Central memory CD8-positive, alpha-beta T cell (primary cell): ENCODE data around the gene MIOX.

Experiments
- ATAC-seq: fragments of 150-1000 bp; cut with Tn5 transposase; replicated peaks from 2 replicates; pipeline ENCODE4 v1.10.0; 2022; ENCODE audit warnings: mild to moderate bottlenecking, moderate FRiP score, moderate number of reproducible peaks; ENCODE audit not compliant: poor library complexity, severe bottlenecking; ENCODE audit errors: extremely low read depth
- DNase-seq, 2 donors: peaks; one replicate each; pipeline ENCODE4 v3.0.0; 2021; ENCODE audit warnings: low spot score in 2 of 2
- H3K27ac Mint-ChIP-seq: one replicate; pipeline ENCODE4 v1.8.0; 2022; ENCODE audit warnings: low read depth, mild to moderate bottlenecking, moderate library complexity, mixed read lengths
- H3K27me3 Mint-ChIP-seq: one replicate; pipeline ENCODE4 v1.8.0; 2022; ENCODE audit warnings: mixed read lengths
- H3K36me3 Mint-ChIP-seq: one replicate; pipeline ENCODE4 v1.8.0; 2022; ENCODE audit warnings: mild to moderate bottlenecking, moderate library complexity, mixed read lengths; ENCODE audit not compliant: insufficient read depth
- H3K4me1 Mint-ChIP-seq: one replicate; pipeline ENCODE4 v1.8.0; 2022; ENCODE audit warnings: mixed read lengths
- H3K4me3 Mint-ChIP-seq: one replicate; pipeline ENCODE4 v1.8.0; 2022; ENCODE audit warnings: mild to moderate bottlenecking, moderate library complexity, mixed read lengths
- H3K9me3 Mint-ChIP-seq: one replicate; pipeline ENCODE4 v1.8.0; 2022; ENCODE audit warnings: mixed read lengths

MIOX gene

DNA sequence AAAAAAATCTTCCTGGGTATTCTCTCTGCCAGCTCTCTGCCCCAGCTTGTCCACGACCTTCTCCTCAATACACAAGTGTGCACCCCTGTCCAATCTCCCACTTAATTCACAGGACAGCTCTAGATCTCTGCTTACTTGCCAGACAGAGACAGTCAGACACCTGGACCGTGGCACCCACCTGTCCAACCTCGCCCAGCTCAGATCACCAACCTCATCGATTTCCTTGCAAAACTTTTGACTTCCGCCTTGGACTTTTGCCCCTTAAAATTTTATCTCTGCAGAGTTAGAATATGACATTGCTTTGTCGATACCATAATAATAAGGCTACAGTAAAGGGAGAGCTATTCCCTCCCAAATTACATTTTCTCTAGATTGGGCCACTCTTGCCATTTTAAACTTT, 10.4 kb downstream of the MIOX start:
- ATAC-seq (no peak), DNase-seq (no peak)
- H3K27ac Mint-ChIP-seq: no peak overlapping the region
- H3K9me3 Mint-ChIP-seq: no peaks in the 10 kb centered on the region
- H3K4me1 Mint-ChIP-seq: peaks cover 11% of the 10 kb centered on the region
- H3K4me3 Mint-ChIP-seq: no peak overlapping the region
- H3K36me3 Mint-ChIP-seq: peaks cover 5% of the 10 kb centered on the region
- H3K27me3 Mint-ChIP-seq: no peaks in the 10 kb centered on the region

- H3K9me3 Mint-ChIP-seq: no peaks in the 10 kb centered on the region
- H3K4me3 Mint-ChIP-seq: no peak overlapping the region
- peaks cover 9% of the 10 kb centered on the region for H3K36me3 Mint-ChIP-seq
- DNase-seq (peak; percentile 40 to 42), ATAC-seq (peak; percentile 78)
- peaks cover 11% of the 10 kb centered on the region for H3K4me1 Mint-ChIP-seq
- no peaks in the 10 kb centered on the region for H3K27me3 Mint-ChIP-seq
- H3K27ac Mint-ChIP-seq: no peak overlapping the region
Measured at GRCh38 chr22:50498322-50498890, 11.7 kb downstream of the MIOX start.

- ATAC-seq (no peak), DNase-seq (no peak)
- Mint-ChIP-seq H3K27ac (no peak overlapping the region), H3K36me3 (peaks cover 9% of the 10 kb centered on the region), H3K27me3 (no peaks in the 10 kb centered on the region), H3K4me1 (peaks cover 11% of the 10 kb centered on the region), H3K4me3 (no peak overlapping the region), H3K9me3 (no peaks in the 10 kb centered on the region)
Measured at GRCh38 chr22:50500452-50500851, 13.8 kb downstream of the MIOX start.

- no peak overlapping the region for H3K4me3 Mint-ChIP-seq
- H3K36me3 Mint-ChIP-seq: peaks cover 10% of the 10 kb centered on the region
- H3K27ac Mint-ChIP-seq: no peak overlapping the region
- peaks cover 13% of the 10 kb centered on the region for H3K4me1 Mint-ChIP-seq
- H3K9me3 Mint-ChIP-seq: no peaks in the 10 kb centered on the region
- no peaks in the 10 kb centered on the region for H3K27me3 Mint-ChIP-seq
- DNase-seq: no peak
- ATAC-seq: no peak
Measured at GRCh38 chr22:50502096-50502495, 15.4 kb downstream of the MIOX start.

DNA sequence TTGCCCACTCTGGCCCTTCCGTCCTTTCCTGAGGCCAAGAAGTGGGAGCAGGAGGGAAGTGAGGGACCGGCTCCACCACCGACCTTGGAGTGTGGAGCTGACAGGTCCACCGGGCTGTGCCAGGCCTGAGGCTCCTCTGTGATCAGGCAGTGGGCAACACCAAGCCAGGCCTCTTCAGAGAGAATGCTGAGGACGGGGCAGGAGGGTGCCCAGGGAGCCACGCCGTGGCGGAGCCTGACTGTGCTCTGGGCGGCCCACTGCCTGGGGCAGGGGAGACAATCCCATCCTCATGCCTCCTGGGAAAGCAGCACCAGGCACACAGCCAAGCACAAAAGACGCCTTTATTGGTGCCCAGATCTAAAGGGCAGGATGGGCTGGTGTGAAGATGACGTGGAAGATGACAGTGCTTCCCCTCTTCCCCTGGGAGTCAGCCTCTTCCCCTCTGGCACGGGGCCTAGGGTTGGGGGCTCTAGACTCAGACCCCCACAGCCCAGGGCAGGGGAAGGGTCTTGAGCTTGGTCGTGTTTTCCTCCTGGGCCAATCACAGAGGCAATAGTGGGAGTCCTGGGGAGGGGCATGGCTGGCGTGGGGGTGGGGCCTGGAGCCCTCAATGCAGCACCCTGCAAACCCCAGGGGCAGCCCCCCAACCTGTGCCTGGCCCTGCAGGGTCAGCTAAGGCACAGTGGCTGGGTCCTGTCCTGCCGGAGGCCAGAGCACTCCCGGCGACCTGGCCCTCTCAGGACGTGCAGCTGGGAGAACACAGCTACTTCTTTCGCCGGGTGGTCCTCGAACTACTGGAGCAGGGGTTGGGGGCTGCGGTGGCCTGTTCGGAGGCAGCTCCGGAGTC, 16.2 kb downstream of the MIOX start:
- Mint-ChIP-seq H3K9me3 (no peaks in the 10 kb centered on the region), H3K27me3 (no peaks in the 10 kb centered on the region), H3K36me3 (peaks cover 10% of the 10 kb centered on the region), H3K4me3 (no peak overlapping the region), H3K27ac (no peak overlapping the region), H3K4me1 (peaks cover 17% of the 10 kb centered on the region)
- DNase-seq (no peak), ATAC-seq (no peak)

GRCh38 chr22:50503475-50504145, 17.0 kb downstream of the MIOX start:
- ATAC-seq: no peak
- Mint-ChIP-seq H3K4me3 (no peak overlapping the region), H3K27me3 (no peaks in the 10 kb centered on the region), H3K36me3 (peaks cover 14% of the 10 kb centered on the region), H3K4me1 (peaks cover 16% of the 10 kb centered on the region), H3K27ac (no peak overlapping the region), H3K9me3 (no peaks in the 10 kb centered on the region)
- no peak for DNase-seq

- H3K9me3 Mint-ChIP-seq: no peaks in the 10 kb centered on the region
- DNase-seq (no peak), ATAC-seq (no peak)
- H3K4me3 Mint-ChIP-seq: no peak overlapping the region
- H3K27me3 Mint-ChIP-seq: no peaks in the 10 kb centered on the region
- peaks cover 16% of the 10 kb centered on the region for H3K36me3 Mint-ChIP-seq
- H3K4me1 Mint-ChIP-seq: peaks cover 23% of the 10 kb centered on the region
- no peak overlapping the region for H3K27ac Mint-ChIP-seq
Measured at GRCh38 chr22:50504369-50505211, 17.9 kb downstream of the MIOX start.

DNA sequence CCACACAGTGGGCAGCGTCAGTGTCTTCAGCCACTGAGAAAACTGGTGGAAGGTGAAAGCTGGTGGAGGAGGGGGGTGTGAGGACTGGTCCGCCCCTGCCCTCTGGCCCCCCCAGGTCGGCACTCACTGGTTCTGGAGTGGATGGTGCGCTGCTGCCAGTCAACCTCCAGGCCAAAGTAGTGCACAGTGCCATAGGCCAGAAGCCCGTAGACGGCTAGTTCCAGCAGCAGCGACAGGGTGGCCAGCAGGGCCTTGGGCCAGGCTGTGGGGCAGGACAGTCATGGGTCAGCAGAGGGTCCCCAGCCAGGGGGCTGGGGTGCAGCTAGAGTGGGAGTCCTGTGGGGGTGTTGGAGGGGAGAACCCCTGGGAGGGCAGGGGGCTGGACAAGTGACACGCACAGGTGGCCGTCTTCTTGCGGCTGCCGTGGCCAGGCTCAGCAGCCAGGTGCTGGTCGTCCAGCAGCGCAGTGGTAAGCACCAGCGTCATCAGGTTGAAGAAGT, 18.7 kb downstream of the MIOX start:
- peaks cover 14% of the 10 kb centered on the region for H3K36me3 Mint-ChIP-seq
- peak overlapping the region; percentile 94 for H3K4me3 Mint-ChIP-seq

GRCh38 chr22:50505776-50506610, 19.3 kb downstream of the MIOX start:
- H3K27me3 Mint-ChIP-seq: no peaks in the 10 kb centered on the region
- ATAC-seq: no peak
- peak overlapping the region; percentile 94 for H3K4me3 Mint-ChIP-seq
- H3K9me3 Mint-ChIP-seq: no peaks in the 10 kb centered on the region
- no peak for DNase-seq
- H3K4me1 Mint-ChIP-seq: peaks cover 24% of the 10 kb centered on the region
- no peak overlapping the region for H3K27ac Mint-ChIP-seq
- peaks cover 14% of the 10 kb centered on the region for H3K36me3 Mint-ChIP-seq

More for the DNA sequence above, 18.7 kb downstream of the MIOX start:
- Mint-ChIP-seq H3K27me3 (no peaks in the 10 kb centered on the region), H3K9me3 (no peaks in the 10 kb centered on the region), H3K27ac (no peak overlapping the region), H3K4me1 (peaks cover 24% of the 10 kb centered on the region)
- ATAC-seq (no peak), DNase-seq (no peak)

GRCh38 chr22:50506611-50507420, 20.2 kb downstream of the MIOX start:
- Mint-ChIP-seq H3K4me1 (peaks cover 24% of the 10 kb centered on the region), H3K27ac (peak overlapping the region; percentile 79), H3K4me3 (peak overlapping the region; percentile 94), H3K36me3 (peaks cover 17% of the 10 kb centered on the region), H3K9me3 (no peaks in the 10 kb centered on the region), H3K27me3 (no peaks in the 10 kb centered on the region)
- ATAC-seq (no peak), DNase-seq (no peak)

DNA sequence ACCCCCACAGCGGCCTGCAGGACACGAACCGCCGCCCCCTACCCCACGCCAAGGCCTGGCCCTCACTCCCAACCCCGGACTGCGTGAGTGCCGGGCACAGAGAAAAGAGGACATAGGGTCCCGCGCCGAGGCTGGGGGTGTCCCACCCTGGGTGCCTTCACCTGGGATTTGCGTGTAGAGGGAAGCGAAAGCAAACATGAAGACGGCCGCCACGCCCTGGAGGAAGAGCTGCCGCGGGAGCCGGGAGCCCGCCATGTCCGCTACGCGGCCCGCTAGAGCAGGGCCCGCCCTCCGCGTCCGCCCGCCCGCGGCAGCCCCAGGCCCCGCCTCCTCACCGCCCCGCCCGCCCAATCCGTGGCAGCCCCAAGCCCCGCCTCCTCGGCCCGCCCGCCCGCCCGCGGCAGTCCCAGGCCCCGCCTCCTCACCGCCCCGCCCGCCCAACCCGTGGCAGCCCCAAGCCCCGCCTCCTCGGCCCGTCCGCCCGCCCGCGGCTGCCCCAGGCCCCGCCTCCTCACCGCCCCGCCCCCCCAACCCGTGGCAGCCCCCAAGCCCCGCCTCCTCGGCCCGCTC, 20.8 kb downstream of the MIOX start, which contains the start of gene LMF2:
Gene LMF2, minus strand, starts transcription at position 282 of the 570 bp plus-strand sequence. Its CDS starts 27 bp downstream, at position 255.
- DNase-seq: peak; percentile 80 to 89
- H3K27ac Mint-ChIP-seq: peak within 1 kb of the TSS; percentile 88

More for the DNA sequence above, 20.8 kb downstream of the MIOX start, which contains the start of gene LMF2:
- H3K4me1 Mint-ChIP-seq: peaks cover 24% of the 10 kb centered on the region
- H3K27me3 Mint-ChIP-seq: no peaks in the 10 kb centered on the region
- H3K9me3 Mint-ChIP-seq: no peaks in the 10 kb centered on the region
- peaks cover 15% of the 10 kb centered on the region for H3K36me3 Mint-ChIP-seq
- peak within 1 kb of the TSS; percentile 94 for H3K4me3 Mint-ChIP-seq
- ATAC-seq: peak; percentile 74
